Astrocyte of the cerebellum (primary cell): ENCODE measurements around the gene LGALS1.
"Not testable (repeated sequence)": the region's sequence is repeated elsewhere in the genome, so short reads cannot be mapped to it uniquely, and the experiment has no call there.

Experiments
- DNase-seq: peaks from one replicate; pipeline ENCODE4 v3.0.0-alpha.2; 2011; ENCODE audit warnings: low read depth
- H3K4me3 ChIP-seq: 2 replicates; pipeline ENCODE4 v1.5.1; 2011; ENCODE audit warnings: mild to moderate bottlenecking, low read depth, low read length, moderate library complexity
- CTCF ChIP-seq: IDR thresholded peaks from 2 replicates; pipeline ENCODE4 v1.5.1; 2012; ENCODE audit warnings: low read length, low read depth, moderate library complexity, mild to moderate bottlenecking; ENCODE audit errors: missing control alignments
- in situ Hi-C: cut with HindIII; loops from 2 replicates; pipeline ENCODE4 v1.10.0; 2017; ENCODE audit warnings: low sequenced_read_pairs

The LGALS1 gene

GRCh38 chr22:37690407-37690806 lies 15.0 kb downstream of the LGALS1 start:
- DNase-seq = no peak
- in situ Hi-C loops = no loop called here
- no peak overlapping the region for H3K4me3 ChIP-seq
- TF ChIP-seq CTCF = no peak

GRCh38 chr22:37690901-37691504 lies 15.6 kb downstream of the LGALS1 start:
- in situ Hi-C loops = no loop called here
- H3K4me3 ChIP-seq = no peak overlapping the region
- DNase-seq = no peak
- TF ChIP-seq CTCF = no peak

GRCh38 chr22:37692627-37693285 lies 17.3 kb downstream of the LGALS1 start:
- no peak overlapping the region for H3K4me3 ChIP-seq
- DNase-seq = no peak
- TF ChIP-seq CTCF = no peak
- in situ Hi-C loops = no loop called here

- DNase-seq, H3K4me3 ChIP-seq, in situ Hi-C loops: not testable (repeated sequence)
Observed at GRCh38 chr22:37694131-37694530, 18.7 kb downstream of the LGALS1 start.

GRCh38 chr22:37696260-37696656 lies 20.8 kb downstream of the LGALS1 start:
- in situ Hi-C loops, DNase-seq: not testable (repeated sequence)
- peak overlapping the region; percentile 30 for H3K4me3 ChIP-seq

- DNase-seq = peak; percentile 82
- peak; percentile 49 for TF ChIP-seq CTCF
- H3K4me3 ChIP-seq = peak within 1 kb of the TSS; percentile 30
- in situ Hi-C loops = no loop called here
Observed at GRCh38 chr22:37696657-37697537, 21.5 kb downstream of the LGALS1 start, which contains the start of gene TRIOBP. TSS of gene TRIOBP (plus strand) at chr22:37697048. CDS start at chr22:37701366, 4,318 bp downstream.

GRCh38 chr22:37697538-37697835 lies 22.1 kb downstream of the LGALS1 start:
- peak overlapping the region; percentile 30 for H3K4me3 ChIP-seq
- no peak for TF ChIP-seq CTCF
- no peak for DNase-seq
- in situ Hi-C loops = no loop called here
